ENCODE results near the gene IFT74.
"Not testable (repeated sequence)": the region's sequence is repeated elsewhere in the genome, so short reads cannot be mapped to it uniquely, and the experiment has no call there.

DNA sequence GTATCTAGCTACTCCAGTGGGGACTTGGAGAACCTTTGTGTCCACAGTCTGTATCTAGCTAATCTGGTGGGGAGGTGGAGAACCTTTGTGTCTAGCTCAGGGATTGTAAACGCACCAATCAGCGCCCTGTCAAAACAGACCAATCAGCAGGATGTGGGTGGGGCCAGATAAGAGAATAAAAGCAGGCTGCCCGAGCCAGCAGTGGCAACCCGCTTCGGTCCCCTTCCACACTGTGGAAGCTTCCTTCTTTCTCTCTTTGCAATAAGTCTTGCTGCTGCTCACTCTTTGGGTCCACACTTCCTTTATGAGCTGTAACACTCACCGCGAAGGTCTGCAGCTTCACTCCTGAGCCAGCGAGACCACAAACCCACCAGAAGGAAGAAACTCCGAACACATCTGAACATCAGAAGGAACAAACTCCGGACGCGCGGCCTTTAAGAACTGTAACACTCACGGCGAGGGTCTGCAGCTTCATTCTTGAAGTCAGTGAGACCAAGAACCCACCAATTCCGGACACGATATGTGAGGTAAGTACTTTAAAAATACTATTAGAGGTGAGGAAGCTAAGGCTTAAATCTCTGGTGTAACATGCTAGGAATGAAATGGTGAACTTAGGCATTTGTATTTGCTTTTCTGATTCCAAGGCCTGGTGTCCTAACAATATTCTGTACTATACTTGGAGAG, 137.3 kb downstream of the IFT74 start:
- TF ChIP-seq ZNF629 (tag by site-specific recombination; IDR thresholded peaks at IDR 0.05); WT1 (tag by site-specific recombination; IDR thresholded peaks at IDR 0.05); ZNF138 (tag by site-specific recombination; IDR thresholded peaks at IDR 0.05; ENCODE audit: borderline replicate concordance); ZNF670 (tag by site-specific recombination; IDR thresholded peaks at IDR 0.05; ENCODE audit: low read depth); ZNF23 (tag by site-specific recombination; IDR thresholded peaks at IDR 0.05; ENCODE audit: borderline replicate concordance): not testable (repeated sequence)
- TF ChIP-seq, protein P1, sequence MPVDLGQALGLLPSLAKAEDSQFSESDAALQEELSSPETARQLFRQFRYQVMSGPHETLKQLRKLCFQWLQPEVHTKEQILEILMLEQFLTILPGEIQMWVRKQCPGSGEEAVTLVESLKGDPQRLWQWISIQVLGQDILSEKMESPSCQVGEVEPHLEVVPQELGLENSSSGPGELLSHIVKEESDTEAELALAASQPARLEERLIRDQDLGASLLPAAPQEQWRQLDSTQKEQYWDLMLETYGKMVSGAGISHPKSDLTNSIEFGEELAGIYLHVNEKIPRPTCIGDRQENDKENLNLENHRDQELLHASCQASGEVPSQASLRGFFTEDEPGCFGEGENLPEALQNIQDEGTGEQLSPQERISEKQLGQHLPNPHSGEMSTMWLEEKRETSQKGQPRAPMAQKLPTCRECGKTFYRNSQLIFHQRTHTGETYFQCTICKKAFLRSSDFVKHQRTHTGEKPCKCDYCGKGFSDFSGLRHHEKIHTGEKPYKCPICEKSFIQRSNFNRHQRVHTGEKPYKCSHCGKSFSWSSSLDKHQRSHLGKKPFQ (tag by site-specific recombination; IDR thresholded peaks at IDR 0.05) = not testable (repeated sequence)
- TF ChIP-seq, protein P2, sequence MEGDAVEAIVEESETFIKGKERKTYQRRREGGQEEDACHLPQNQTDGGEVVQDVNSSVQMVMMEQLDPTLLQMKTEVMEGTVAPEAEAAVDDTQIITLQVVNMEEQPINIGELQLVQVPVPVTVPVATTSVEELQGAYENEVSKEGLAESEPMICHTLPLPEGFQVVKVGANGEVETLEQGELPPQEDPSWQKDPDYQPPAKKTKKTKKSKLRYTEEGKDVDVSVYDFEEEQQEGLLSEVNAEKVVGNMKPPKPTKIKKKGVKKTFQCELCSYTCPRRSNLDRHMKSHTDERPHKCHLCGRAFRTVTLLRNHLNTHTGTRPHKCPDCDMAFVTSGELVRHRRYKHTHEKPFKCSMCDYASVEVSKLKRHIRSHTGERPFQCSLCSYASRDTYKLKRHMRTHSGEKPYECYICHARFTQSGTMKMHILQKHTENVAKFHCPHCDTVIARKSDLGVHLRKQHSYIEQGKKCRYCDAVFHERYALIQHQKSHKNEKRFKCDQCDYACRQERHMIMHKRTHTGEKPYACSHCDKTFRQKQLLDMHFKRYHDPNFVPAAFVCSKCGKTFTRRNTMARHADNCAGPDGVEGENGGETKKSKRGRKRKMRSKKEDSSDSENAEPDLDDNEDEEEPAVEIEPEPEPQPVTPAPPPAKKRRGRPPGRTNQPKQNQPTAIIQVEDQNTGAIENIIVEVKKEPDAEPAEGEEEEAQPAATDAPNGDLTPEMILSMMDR (tag by site-specific recombination; IDR thresholded peaks at IDR 0.05) = not testable (repeated sequence)
- TF ChIP-seq, protein P3, sequence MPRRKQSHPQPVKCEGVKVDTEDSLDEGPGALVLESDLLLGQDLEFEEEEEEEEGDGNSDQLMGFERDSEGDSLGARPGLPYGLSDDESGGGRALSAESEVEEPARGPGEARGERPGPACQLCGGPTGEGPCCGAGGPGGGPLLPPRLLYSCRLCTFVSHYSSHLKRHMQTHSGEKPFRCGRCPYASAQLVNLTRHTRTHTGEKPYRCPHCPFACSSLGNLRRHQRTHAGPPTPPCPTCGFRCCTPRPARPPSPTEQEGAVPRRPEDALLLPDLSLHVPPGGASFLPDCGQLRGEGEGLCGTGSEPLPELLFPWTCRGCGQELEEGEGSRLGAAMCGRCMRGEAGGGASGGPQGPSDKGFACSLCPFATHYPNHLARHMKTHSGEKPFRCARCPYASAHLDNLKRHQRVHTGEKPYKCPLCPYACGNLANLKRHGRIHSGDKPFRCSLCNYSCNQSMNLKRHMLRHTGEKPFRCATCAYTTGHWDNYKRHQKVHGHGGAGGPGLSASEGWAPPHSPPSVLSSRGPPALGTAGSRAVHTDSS (tag by site-specific recombination; IDR thresholded peaks at IDR 0.05) = not testable (repeated sequence)

All from HEK293 (cell line).